ENCODE data around the gene ICAM5. TPM values are rescaled to one million over a fixed set of nuclear protein-coding genes. Genes with fewer than 3 reads are reported as not detected.

Gene ICAM5
- total and polyA plus RNA-seq, 10 of the 15 experiments (the other 5 are each of a cell fraction or from before 2014, with no cell fraction given): 0.14 to 4.6 (median 0.94) TPM; not detected in 2

DNA sequence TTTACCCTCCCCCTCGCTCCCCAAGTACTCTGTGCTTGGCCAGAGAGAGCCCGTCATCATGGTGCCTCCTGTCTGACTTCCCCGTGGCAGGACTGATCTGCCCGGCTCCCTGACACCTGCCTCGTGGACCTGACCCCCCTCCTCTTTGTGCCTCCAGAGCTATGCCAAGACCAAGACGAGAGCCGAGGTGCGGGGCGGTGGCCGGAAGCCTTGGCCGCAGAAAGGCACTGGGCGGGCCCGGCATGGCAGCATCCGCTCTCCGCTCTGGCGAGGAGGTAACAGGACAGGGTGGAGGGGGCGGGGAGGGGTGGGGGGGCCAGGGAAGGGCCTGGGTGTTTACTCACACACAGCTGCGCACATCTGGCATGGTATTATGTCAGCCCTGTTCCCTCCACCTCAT is 33.2 kb upstream of the ICAM5 start:
- no TSS peak for BruUV-seq (replicated peaks)
- ChIA-PET POLR2A (interaction anchor here (0.7 kb wide), 1 partner anchor 13 kb away, joined by 3 read pairs; no protein-coding TSS in a partner anchor), RAD21 (ENCODE audit: unreplicated experiment) (interaction anchor here (7.2 kb wide), 1 partner anchor 131 kb away, joined by 107 read pairs; no protein-coding TSS in a partner anchor), CTCF (interaction anchor here (0.6 to 1.2 kb wide), 3 partner anchors 132 to 269 kb away, joined by 3 to 4 read pairs (median 3); no protein-coding TSS in a partner anchor), SMC1A (ENCODE audit: uncharacterized antibody, unreplicated experiment) (interaction anchor here (5.6 kb wide), 1 partner anchor 131 kb away, joined by 83 read pairs; no protein-coding TSS in a partner anchor)
- no peak overlapping the region for H3K9ac ChIP-seq (ENCODE audit: control insufficient read depth, insufficient read depth, low read length)
- TF ChIP-seq TAF1 (IDR thresholded peaks at IDR 0.05; ENCODE audit: borderline replicate concordance, low read depth, low read length) (no peak), MXI1 (IDR thresholded peaks at IDR 0.05; ENCODE audit: low read depth, low read length) (no peak), NFXL1 (IDR thresholded peaks at IDR 0.05; ENCODE audit: borderline replicate concordance) (no peak), TCF12 (IDR thresholded peaks at IDR 0.05; ENCODE audit: low read depth, low read length) (no peak), STAT1 (conservative IDR thresholded peaks at IDR 0.05) (no peak), KLF5 (IDR thresholded peaks at IDR 0.05; ENCODE audit: partially characterized antibody) (no peak), CBX3 (IDR thresholded peaks at IDR 0.05; ENCODE audit: borderline replicate concordance, low read depth) (no peak), ZSCAN29 (IDR thresholded peaks at IDR 0.05) (no peak), MTA3 (IDR thresholded peaks at IDR 0.05; ENCODE audit: borderline replicate concordance, low read length) (no peak), CBX5 (IDR thresholded peaks at IDR 0.05; ENCODE audit: low read depth) (no peak), BRCA1 (IDR thresholded peaks at IDR 0.05; ENCODE audit: low read depth, low read length) (no peak), SREBF2 (IDR thresholded peaks at IDR 0.05; ENCODE audit: low read length) (no peak), ZZZ3 (IDR thresholded peaks at IDR 0.05; ENCODE audit: control insufficient read depth, insufficient read length, low read depth) (no peak)
- TF ChIP-seq, protein P1, sequence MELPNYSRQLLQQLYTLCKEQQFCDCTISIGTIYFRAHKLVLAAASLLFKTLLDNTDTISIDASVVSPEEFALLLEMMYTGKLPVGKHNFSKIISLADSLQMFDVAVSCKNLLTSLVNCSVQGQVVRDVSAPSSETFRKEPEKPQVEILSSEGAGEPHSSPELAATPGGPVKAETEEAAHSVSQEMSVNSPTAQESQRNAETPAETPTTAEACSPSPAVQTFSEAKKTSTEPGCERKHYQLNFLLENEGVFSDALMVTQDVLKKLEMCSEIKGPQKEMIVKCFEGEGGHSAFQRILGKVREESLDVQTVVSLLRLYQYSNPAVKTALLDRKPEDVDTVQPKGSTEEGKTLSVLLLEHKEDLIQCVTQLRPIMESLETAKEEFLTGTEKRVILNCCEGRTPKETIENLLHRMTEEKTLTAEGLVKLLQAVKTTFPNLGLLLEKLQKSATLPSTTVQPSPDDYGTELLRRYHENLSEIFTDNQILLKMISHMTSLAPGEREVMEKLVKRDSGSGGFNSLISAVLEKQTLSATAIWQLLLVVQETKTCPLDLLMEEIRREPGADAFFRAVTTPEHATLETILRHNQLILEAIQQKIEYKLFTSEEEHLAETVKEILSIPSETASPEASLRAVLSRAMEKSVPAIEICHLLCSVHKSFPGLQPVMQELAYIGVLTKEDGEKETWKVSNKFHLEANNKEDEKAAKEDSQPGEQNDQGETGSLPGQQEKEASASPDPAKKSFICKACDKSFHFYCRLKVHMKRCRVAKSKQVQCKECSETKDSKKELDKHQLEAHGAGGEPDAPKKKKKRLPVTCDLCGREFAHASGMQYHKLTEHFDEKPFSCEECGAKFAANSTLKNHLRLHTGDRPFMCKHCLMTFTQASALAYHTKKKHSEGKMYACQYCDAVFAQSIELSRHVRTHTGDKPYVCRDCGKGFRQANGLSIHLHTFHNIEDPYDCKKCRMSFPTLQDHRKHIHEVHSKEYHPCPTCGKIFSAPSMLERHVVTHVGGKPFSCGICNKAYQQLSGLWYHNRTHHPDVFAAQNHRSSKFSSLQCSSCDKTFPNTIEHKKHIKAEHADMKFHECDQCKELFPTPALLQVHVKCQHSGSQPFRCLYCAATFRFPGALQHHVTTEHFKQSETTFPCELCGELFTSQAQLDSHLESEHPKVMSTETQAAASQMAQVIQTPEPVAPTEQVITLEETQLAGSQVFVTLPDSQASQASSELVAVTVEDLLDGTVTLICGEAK (IDR thresholded peaks at IDR 0.05; ENCODE audit: borderline replicate concordance): no peak
- TF ChIP-seq, protein P2, sequence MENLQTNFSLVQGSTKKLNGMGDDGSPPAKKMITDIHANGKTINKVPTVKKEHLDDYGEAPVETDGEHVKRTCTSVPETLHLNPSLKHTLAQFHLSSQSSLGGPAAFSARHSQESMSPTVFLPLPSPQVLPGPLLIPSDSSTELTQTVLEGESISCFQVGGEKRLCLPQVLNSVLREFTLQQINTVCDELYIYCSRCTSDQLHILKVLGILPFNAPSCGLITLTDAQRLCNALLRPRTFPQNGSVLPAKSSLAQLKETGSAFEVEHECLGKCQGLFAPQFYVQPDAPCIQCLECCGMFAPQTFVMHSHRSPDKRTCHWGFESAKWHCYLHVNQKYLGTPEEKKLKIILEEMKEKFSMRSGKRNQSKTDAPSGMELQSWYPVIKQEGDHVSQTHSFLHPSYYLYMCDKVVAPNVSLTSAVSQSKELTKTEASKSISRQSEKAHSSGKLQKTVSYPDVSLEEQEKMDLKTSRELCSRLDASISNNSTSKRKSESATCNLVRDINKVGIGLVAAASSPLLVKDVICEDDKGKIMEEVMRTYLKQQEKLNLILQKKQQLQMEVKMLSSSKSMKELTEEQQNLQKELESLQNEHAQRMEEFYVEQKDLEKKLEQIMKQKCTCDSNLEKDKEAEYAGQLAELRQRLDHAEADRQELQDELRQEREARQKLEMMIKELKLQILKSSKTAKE (IDR thresholded peaks at IDR 0.05; ENCODE audit: low read depth, poor library complexity, severe bottlenecking): no peak
- no peak overlapping the region for H3K4me2 ChIP-seq (ENCODE audit: control insufficient read depth, insufficient read depth)
- H3K4me1 ChIP-seq (ENCODE audit: control insufficient read depth, insufficient read depth, low read length): peaks cover 11% of the 10 kb centered on the region
- no peak for ATAC-seq
- no peaks in the 10 kb centered on the region for H3K27me3 ChIP-seq (replicated peaks in 1 of 2; ENCODE audit: control insufficient read depth in 2 of 2, insufficient read depth in 2 of 2, low read length in 1 of 2)
- in situ Hi-C loops (cut with MboI) (loop anchor here (5.0 kb wide), 1 partner anchor 319 kb away; the partner anchor contains the start of gene OLFM2), intact Hi-C loops (cut with micrococcal nuclease; ENCODE audit: unreplicated experiment) (no loop called here)
- no peak for DNase-seq (ENCODE audit: low read depth, low spot score)
- no peak overlapping the region for H3K4me3 ChIP-seq
- H3K9me3 ChIP-seq (replicated peaks; ENCODE audit: control insufficient read depth, insufficient read depth, low read length): no peaks in the 10 kb centered on the region; the same call in 2 of the 3 replicates
- H4K20me1 ChIP-seq (ENCODE audit: control insufficient read depth, insufficient read depth): no peaks in the 10 kb centered on the region
- FAIRE-seq: no peak
- 93% methylated on average over 16 of the region's 18 CpGs for WGBS (ENCODE audit: insufficient coverage, insufficient replicate concordance, low lambda C conversion rate, missing lambda C conversion rate)
- peaks cover 22% of the 10 kb centered on the region for H3K79me2 ChIP-seq (ENCODE audit: control insufficient read depth, insufficient read depth, low read length)
- H3K27ac ChIP-seq (ENCODE audit: control insufficient read depth, insufficient read depth): no peak overlapping the region
- H3K36me3 ChIP-seq (ENCODE audit: control insufficient read depth in 2 of 2, insufficient read depth in 2 of 2, low read length in 1 of 2): peaks cover 22 to 23% of the 10 kb centered on the region in 2 experiments; a peak in 3 of 4 replicates
- no peak overlapping the region for H2AFZ ChIP-seq (ENCODE audit: control insufficient read depth, low read depth, low read length)

Data from GM12878 (cell line).